NCI-H2107 treated with DMSO at 0.1 percent for 48 hours (cell line): ENCODE results near the gene DCUN1D2.
A peak's percentile ranks its signal among the peaks of the same experiment; 100 is the strongest.
"Not testable (repeated sequence)": the region's sequence is repeated elsewhere in the genome, so short reads cannot be mapped to it uniquely, and the experiment has no call there.

ENCODE experiments used
- DNase-seq: peaks from one replicate; lab custom pipeline; 2025; ENCODE audit not compliant: unreplicated experiment; lab: John Stamatoyannopoulos, UW

Gene DCUN1D2

GRCh38 chr13:113490496-113491417, at the start of gene DCUN1D2:
Gene DCUN1D2 (minus strand): TSS chr13:113490711. CDS start chr13:113490669, 42 bp downstream.
- peak; percentile 57 for DNase-seq

GRCh38 chr13:113539822-113540221, 49.3 kb upstream of the DCUN1D2 start:
- DNase-seq, result no peak

DNA sequence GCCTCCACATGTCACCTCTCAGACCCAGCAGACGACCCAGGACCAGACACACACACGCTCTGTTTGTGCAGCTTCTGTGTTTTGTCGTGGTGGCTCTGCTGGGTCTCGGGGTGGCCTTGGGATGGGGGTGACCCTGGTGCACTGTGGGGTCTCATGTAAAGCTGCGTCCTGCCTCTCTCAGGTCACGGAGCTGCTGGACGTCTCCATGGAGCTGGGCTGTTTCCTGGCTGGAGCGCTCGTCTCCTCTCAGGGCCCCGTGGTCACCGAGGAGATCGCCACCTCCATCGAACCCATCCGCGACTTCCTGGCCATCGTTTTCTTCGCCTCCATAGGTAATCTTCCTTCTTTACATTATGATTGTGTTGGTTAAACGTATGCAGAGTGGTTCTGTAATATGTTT, 48.7 kb upstream of the DCUN1D2 start:
- DNase-seq, result no peak

GRCh38 chr13:113538689-113539058, 48.2 kb upstream of the DCUN1D2 start:
- DNase-seq, result no peak

DNA sequence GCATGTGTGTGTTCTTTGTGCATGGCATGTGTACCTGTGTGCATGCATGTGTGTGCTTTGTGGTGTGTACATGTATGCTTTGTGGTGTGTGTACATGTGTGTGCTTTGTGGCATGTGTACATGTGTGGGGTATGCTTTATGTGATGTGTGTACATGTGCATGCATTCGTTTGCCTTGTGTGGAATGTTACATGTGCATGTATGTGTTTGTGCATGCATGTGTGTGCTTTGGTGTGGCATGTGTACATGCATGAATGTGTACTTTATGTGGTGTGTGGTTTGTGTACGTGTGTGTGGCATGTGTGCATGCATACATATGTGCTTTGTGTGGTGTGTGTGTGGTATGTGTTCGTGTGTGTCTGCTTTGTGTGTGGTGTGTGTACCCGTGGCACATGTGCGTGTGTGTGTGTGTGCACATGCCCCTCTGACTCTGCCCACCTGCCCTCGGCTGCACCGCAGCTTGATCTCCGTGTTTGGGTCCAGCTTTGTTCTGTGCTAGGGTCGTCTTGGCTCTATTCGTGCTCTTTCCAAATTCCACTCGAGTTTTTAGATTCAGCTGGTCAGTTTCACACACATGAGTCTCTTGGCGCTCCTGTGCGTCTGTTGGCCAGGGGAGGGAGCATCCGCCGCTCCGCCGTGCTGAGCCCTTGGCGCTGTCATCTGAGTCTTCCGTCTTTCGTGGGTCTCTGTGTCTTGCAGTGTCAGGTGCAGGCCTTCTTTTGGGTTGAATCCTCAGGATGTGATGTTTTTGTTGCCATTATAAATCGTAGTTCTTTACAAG, 47.6 kb upstream of the DCUN1D2 start:
- DNase-seq, result no peak

DNA sequence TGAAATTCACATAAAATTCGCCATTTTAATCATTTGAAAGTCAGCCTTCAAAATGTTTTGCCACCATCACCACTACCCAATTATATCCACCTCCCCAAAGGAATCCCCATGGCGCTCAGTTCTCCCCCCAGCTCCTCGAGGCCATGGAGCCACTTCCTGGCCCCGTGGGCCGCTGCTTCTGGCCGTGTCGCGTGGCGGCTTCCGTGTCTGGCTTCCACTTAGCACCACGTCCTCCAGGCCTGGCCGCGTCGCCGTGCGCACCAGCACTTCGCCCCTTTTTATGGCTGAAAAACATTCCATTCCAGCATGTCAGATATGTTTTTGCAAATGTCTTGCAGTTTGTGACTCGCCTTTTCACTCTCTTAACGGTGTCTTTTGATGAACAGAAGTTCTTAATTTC, 46.7 kb upstream of the DCUN1D2 start:
- DNase-seq, result no peak

GRCh38 chr13:113536461-113537110, 46.1 kb upstream of the DCUN1D2 start:
- peak; percentile 16 for DNase-seq

DNA sequence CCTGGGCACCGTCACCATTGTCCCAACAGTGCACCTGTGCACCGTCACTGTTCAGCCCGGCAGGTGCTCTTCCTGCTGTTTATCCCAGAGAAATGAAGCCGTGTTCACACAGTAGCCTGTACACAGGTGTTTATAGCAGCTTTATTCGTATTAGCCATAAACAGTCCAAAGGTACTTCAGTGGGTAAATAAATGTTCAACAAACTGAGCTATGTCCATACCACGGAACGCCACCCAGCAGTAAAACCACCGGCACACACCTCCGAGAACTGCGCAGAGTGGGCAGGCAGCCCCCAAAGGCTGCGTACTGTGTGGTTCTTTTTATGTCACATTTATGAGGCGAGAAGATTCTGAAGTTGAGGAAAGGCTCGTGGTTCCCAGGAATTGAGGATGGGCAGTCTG, 44.9 kb upstream of the DCUN1D2 start:
- DNase-seq, result peak; percentile 10

DNA sequence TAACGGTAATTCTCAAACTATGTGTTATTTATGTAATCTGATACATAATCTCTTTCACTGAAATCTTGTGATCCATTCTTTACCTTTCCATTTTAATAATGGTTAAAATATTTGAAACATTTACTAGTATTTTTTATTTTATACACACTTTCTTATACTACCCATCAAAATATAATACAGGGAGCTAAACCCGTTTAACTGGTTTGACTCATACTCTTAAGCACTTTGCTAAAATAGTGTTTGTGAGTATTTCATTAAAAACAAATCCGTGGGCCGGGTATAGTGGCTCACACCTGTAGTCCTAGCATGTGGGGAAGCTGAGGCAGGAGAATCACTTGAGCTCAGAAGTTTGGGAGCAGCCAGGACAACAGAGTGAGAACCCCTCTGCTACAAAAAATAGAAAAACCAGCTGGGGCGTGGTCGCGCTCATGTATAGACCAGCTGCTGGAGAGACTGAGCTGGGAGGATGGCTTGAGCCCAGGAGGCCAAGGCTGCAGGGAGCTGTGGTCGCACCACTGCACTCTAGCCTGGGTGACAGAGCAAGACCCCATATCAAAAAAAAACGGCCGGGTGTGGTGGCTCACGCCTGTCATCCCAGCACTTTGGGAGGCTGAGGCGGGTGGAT, 43.8 kb upstream of the DCUN1D2 start:
- no peak for DNase-seq

GRCh38 chr13:113533161-113533840, 42.8 kb upstream of the DCUN1D2 start:
- DNase-seq, result no peak

GRCh38 chr13:113532156-113532806, 41.8 kb upstream of the DCUN1D2 start:
- no peak for DNase-seq

DNA sequence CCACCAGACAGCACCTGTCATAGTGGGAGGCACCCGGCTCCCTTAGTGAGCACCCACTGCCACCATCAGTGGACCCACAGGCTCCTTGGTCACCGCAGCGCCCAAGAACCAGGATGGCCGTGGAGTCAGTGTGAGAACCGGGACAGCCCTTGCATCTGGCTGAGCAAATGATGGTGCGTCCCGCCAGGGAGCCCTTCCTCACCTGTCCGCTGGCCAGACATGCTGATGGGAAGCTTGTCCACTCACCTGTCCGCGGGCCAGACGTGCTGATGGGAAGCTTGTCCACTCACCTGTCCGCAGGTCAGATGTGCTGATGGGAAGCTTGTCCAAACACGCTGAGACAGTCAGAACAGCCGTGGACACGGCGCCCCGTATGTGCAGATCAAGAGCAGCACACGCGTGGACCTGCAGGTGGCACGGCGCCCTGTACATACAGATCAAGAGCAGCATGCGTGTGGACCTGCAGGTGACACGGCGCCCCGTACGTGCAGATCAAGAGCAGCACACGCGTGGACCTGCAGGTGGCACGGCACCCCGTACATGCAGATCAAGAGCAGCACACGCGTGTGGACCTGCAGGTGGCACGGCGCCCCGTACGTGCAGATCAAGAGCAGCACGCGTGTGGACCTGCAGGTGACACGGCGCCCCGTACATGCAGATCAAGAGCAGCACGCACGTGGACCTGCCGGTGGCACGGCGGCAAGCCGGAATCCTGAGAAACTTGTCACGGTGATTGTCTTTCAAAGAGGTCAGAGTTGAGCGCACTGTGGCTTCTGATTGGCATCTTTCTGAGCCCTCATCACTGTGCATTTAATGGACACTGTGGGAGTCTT, 40.7 kb upstream of the DCUN1D2 start:
- DNase-seq, result no peak

DNA sequence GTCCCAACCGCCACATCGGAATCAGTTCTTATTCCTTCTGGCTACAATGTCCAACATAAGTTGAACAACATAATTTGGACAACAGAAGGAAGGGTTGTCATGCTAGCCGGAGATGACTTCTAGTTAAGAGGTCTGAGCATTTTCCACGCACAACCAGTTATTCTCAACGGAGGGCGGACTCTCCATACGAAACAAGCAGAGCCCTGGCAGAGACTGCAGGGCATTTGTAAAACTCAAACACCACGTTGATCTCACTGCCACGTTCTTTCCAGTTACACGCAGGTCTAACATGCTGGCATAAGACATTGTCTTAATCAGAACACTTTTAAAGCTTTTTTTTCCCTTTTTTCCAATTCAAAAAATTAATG, 38.3 kb upstream of the DCUN1D2 start:
- no peak for DNase-seq

DNA sequence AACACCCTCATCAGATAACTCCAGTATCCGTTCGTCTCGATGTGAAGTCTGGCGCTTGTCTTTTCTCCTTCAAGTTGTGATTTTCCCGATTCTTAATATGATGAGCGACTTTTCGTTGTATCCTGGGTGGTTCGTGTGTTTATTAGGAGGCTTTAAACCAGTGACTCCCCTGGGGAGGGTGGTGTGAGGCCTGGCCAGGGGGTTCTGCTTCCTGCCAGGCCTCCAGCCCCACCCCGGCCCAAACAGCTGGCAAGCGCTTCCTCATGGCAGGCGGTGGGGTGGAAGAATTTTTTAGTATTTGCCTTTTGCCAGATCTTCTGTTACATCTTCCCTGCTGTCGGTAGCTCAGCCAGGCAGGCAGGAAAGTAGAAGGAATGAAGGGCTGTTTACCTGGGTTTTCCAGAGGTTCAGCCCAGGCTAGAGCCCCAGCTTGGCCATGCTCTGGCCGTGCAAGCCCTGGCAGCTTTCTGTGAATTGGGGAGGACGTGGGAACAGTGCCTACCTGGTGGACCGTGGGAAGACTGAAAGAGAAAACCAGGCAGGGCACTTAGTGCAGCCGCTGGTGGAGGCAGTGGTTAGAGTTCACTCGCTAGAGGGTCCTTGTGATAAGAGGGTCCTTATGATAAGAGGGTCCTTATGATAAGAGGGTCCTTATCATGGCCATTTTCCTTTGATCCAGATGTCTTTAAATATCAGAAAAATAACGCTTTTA, 37.7 kb upstream of the DCUN1D2 start:
- DNase-seq, result no peak

DNA sequence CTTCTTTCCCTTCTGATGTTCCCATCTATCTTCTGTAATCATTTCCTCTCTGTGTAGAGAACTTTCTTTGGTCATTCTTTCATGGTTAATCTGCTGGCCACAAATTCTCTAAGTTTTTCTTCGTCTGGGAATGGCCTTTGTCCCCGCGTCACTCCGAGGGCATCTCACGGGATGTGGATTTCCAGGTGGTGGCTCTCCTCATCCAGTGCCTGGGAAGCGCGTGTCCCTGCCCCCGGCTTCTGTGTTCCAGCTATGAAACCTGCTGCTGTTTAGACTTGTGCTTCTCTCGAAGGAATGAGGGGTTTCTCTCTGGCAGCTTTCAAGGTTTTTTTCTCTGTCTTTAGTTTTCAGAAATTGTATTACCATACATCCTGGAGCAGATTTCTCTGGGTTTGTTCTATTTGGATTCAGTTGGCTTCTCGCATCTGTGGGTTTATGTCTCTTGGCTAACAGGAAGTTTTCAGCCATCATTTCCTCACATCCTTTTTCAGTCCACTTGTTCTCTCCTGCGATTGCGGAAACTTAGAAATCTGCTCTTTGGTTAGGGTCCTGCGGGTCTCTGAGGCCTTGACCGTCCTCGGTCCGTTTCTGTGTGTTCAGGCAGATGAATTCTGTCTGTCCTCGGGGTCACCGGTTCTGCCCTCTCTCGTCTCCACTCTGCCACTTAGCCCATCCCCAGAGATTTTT, 36.9 kb upstream of the DCUN1D2 start:
- DNase-seq, result peak; percentile 42

DNA sequence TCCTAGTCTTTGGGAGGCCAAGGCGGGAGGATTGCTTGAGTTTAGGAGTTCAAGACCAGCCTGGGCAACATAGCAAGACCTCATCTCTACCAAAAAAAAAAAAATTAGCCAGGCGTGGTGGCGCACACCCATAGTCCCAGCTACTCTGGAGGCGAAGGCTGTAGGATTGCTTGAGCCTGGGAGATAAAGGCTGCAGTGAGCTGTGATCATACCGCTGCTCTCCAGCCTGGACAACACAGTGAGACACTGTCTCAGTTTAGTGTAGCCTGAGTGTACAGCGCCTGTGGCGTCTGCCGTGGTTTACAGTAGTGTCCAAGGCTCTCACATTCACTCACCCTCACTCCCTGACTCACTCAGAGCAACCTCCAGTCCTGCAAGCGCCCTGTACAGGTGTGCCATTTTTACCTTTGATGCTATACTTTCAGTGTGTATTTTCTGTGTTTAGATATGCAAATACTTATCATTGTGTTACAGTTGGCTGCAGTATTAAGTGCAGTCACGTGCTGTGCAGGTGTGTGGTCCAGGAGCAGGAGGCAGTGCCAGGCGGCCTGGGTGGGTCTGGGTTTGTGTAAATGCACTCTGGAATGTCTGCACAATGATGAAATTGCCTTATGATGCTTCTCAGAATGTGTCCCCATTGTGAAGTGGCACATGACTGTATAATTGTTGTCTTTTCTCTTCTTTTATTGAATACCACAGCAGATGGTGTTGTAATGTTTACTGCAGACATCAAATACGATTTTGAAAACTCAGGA, 36.1 kb upstream of the DCUN1D2 start:
- peak; percentile 57 for DNase-seq

GRCh38 chr13:113522438-113522837, 31.9 kb upstream of the DCUN1D2 start:
- not testable (repeated sequence) for DNase-seq
